Measurements from ENCODE around the gene ATG12.
"Not testable (repeated sequence)": the region's sequence is repeated elsewhere in the genome, so short reads cannot be mapped to it uniquely, and the experiment has no call there.

ATG12 gene

GRCh38 chr5:115841382-115842088 is at the start of gene ATG12, which contains the start of gene AP3S1:
TSS of gene ATG12 (minus strand) at chr5:115841565. CDS start at chr5:115841552, 13 bp downstream.
TSS of gene AP3S1 (plus strand) at chr5:115841935. CDS start at chr5:115842038, 103 bp downstream.
- peak; percentile 78 for DNase-seq (ENCODE audit: low read depth)

DNA sequence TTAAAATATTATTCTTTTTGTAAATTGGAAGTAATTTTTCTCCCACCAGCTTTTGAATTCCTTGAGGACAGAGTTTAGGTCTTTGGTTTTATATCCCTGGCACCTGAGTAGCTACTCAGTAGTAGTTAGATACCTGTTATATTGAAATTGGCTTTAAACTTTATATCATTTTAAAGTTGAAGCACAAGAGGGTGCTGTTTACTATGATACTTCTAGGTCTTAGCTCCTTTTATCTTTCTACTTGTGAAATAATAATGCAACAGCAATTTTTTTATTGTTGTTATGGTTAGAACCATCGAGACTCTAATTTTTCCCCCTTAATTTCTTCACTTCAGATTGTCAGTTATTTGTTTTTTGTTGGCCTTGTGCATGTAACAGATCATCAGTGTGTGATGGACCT is 46.7 kb upstream of the ATG12 start:
- no peak for DNase-seq (ENCODE audit: low read depth)

- not testable (repeated sequence) for DNase-seq (ENCODE audit: low read depth)
Measured at GRCh38 chr5:115885208-115885607, 43.8 kb upstream of the ATG12 start.

- no peak for DNase-seq (ENCODE audit: low read depth)
Measured at GRCh38 chr5:115884704-115885103, 43.3 kb upstream of the ATG12 start.

GRCh38 chr5:115882434-115882833 is 41.1 kb upstream of the ATG12 start:
- not testable (repeated sequence) for DNase-seq (ENCODE audit: low read depth)

- not testable (repeated sequence) for DNase-seq (ENCODE audit: low read depth)
Measured at GRCh38 chr5:115877342-115877741, 36.0 kb upstream of the ATG12 start.

GRCh38 chr5:115875447-115875846 is 34.1 kb upstream of the ATG12 start:
- DNase-seq (ENCODE audit: low read depth): no peak

DNA sequence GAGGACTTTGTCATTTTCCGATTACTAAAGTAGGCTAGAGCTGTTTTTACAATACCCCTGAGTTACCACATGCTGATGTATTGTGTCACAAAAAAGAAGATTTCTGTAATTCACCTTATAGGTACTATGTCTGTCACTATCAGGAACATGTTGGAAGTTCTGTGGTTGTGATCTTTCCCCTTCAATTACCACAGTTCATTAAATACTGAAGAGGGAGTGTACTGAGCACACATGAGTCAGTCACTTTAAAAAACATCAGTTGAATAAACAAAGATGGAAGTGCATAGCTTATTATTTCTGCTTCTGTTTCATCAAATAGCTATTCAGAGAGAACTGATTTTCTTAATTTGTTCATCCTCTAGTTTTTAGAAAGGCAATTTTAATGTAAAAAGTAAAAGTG is 32.0 kb upstream of the ATG12 start:
- no peak for DNase-seq (ENCODE audit: low read depth)

- no peak for DNase-seq (ENCODE audit: low read depth)
Measured at GRCh38 chr5:115872447-115872846, 31.1 kb upstream of the ATG12 start.

DNA sequence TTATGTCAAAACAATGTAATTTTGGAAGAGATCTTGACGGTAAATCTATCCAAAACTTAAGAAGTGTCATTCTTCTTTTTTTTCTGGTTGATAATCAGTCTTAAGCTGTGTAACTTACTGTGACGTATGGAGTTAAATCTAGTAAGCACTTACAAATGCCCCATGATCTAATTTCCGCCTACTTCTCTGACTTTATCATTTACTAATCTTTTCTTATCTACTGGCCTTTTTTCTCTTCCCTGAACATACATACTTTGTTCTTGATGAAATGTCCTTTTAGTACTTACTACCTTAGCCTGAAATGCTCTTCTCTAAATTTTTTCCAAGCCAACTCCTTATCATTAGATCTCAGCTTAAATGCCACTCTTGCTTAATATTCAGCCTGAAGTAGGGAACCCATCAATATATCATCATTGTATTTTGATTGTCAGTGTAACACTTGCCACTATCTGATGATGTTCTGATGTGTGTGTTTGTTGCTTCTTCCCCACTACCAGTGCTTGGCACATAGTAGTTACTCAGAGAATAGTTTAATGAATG is 28.0 kb upstream of the ATG12 start:
- no peak for DNase-seq (ENCODE audit: low read depth)

DNA sequence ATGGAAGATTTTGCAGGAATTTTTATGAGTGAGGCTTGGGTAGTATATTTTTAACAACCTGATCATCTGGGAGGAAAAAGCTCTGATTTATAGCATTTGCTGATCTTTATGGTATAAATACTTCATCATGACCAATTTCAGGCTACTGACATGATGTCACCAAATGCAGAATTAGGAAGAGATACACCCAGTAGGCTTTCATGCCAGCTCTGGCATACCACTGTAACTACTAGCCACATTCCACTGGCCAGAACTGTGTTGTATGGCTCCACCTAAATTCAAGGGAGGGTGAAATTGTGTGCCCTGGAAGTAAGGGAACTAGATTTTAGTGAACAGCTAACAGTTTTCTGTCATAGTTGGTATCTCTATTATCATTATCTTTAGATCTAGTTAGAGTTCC is 18.0 kb upstream of the ATG12 start:
- no peak for DNase-seq (ENCODE audit: low read depth)

- no peak for DNase-seq (ENCODE audit: low read depth)
Measured at GRCh38 chr5:115858396-115858795, 17.0 kb upstream of the ATG12 start.

- DNase-seq (ENCODE audit: low read depth): no peak
Measured at GRCh38 chr5:115857626-115858349, 16.4 kb upstream of the ATG12 start.

DNA sequence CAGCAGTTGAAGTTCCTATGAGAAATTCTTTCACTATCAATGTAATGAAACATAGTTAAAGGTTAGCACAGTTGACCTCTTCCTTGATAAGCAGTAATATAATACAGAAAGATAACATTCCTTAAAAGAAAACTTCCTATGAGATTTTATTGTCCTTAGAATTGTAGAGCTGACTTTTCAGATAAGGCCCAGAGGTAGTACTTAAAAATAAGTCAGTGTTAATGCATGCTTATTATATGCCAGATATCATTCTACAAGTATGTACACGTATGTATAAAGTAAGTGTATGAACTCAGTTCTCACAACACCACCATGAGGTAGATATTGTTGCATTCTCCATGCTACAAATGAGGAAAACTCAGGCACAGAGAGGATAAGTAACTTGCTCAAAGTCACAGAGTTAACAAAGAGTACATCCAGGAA is 15.7 kb upstream of the ATG12 start:
- DNase-seq (ENCODE audit: low read depth): no peak

DNA sequence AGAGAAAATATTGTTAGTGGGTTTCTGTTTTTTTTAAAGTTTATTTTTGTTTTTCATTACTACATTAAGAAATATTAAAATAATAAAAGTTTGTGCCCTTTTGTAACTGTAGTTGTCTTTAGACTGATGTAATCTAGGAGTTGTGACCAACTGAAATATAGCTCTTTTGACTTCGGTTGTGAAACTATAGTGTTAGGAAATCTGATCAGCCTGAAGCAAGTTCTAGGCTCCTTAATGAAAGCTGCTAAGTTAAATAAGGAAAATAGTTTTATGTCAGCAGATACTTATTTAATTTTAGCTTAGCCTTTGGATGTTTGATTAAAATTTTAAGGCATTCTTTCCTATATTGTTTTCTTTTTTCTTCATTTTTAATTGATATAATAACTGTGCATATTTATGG is 14.6 kb upstream of the ATG12 start:
- no peak for DNase-seq (ENCODE audit: low read depth)

DNA sequence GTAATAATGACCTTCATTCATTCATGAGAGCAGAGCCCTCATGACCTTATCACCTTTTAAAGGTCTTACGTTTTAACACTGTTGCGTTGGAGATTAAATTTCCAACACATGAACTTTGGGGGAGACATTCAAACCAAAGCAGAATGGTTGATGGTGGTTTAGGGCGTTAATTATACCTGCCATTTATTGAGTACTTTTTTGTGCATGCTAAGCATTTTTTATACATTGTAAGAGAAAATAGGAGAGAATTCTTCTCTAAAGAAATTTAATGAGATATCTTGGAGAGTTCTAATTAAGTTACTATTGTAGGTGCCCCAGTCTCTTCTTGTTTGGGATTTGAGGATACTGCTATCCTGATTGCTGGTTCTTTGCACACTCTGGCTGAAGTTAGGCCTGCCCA is 12.8 kb upstream of the ATG12 start:
- no peak for DNase-seq (ENCODE audit: low read depth)

GRCh38 chr5:115850744-115851416 is 9.5 kb upstream of the ATG12 start:
- DNase-seq (ENCODE audit: low read depth): no peak

DNA sequence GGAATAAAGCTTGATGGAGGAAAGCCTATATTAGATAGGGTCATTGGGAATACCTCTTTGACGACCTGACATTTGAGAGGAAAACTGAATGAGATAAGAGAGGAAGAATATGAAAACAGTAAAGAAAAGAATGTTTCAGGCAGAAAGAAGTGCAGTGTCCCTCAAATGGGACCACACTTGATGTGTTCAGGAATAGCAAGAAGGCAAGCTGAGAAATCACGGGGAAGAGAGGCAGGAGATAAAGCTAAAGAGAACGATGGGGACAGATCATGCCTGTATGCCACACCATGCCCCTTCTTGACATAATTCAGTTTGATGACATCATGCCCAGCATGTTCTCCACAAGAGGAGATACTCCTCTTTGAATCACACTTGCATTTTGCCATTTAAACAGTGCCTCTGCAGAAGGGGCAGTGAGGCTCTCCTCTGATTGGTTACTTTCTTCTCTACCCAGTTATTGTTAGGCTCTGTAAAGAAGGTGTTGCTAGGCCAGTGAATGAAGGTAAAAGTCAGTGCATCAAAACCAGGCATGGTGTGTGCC is 8.0 kb upstream of the ATG12 start:
- DNase-seq (ENCODE audit: low read depth): no peak

DNA sequence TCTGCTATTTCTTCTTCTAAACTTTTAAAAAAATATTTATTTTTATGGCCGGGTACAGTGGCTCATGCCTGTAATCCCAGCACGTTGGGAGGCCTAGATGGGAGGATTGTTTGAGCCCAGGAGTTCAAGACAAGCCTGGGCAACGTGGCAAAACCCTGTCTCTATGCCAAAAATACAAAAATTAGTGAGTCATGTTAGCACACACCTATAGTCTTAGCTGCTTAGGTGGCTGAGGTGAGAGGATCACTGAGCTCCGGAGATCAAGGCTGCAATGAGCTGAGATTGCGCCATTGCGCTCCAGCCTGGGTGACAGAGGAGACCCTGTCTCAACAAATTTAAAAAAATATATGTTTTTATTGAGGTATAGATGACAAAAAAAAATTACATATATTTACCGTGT is 5.9 kb upstream of the ATG12 start:
- no peak for DNase-seq (ENCODE audit: low read depth)

DNA sequence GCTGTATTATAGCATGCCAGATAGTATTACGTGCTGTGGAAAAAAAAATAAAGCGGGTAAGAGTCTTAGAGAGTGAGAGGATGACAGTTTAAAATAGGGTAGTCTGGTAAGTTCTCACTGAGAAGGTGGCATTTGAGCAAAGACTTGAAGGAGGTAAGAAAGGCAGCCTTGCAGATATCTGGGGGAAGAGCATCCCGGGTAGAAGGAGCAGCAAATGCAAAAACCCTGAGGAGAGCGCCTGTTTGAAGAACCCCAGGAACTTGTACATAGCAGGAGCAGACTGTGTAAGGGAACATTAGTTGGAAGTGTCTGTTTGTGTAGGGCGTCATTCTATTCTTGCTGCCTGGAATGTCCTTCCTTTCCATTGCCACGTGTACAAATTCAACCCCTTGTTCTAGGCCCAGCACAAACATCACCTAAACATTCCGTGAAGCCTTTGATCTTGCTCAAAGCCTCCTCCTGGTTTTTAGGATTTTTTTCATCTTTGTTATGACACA is 3.0 kb upstream of the ATG12 start:
- no peak for DNase-seq (ENCODE audit: low read depth)

GRCh38 chr5:115843444-115844130 is 2.2 kb upstream of the ATG12 start:
- no peak for DNase-seq (ENCODE audit: low read depth)

- DNase-seq (ENCODE audit: low read depth): no peak
Measured at GRCh38 chr5:115842952-115843351, 1.6 kb upstream of the ATG12 start.
